SK-N-SH (cell line): ENCODE data around the gene THUMPD3. TPM values are rescaled to one million over a fixed set of nuclear protein-coding genes. Genes with fewer than 3 reads are reported as not detected.

Source experiments
- CTCF ChIA-PET: fragments of 300-600, 350-600 bp; formaldehyde crosslinking; extraction: SDS; loops from one replicate; lab custom pipeline; 2021; lab: Yijun Ruan, JAX
- POLR2A ChIA-PET: fragments of 350-600 bp; sonication (Branson Sonifier 250); formaldehyde crosslinking; extraction: SDS; loops from one replicate; lab custom pipeline; 2020; ENCODE audit warnings: antibody characterized with exemption, inconsistent platforms; lab: Yijun Ruan, JAX
- DNase-seq: peaks from one replicate; pipeline ENCODE4 v3.0.0; 2012
- H2AFZ ChIP-seq: fragments of 200-600 bp; sonication (generic); 2 replicates; pipeline ENCODE4 v1.8.1; 2016; ENCODE audit warnings: antibody characterized with exemption, mild to moderate bottlenecking, low read depth
- H3F3A ChIP-seq: fragments of 200-600 bp; sonication (generic); replicated peaks from 2 replicates; pipeline ENCODE3; 2016; ENCODE audit warnings: antibody characterized with exemption, mild to moderate bottlenecking; ENCODE audit not compliant: insufficient read depth
- H3K27ac ChIP-seq, 2 experiments: fragments of 200-500 bp in 1 of 2; fragments of 200-600 bp in 1 of 2; sonication (Bioruptor generic) in 1 of 2; sonication (generic), shearing (Covaris generic) in 1 of 2; 2 replicates each; pipeline versions ENCODE4 v1.5.1 to v1.6.1; 2014 to 2016; ENCODE audit warnings: low read depth in 2 of 2, inconsistent platforms in 1 of 2, low read length in 1 of 2, mild to moderate bottlenecking in 1 of 2, mixed read lengths in 1 of 2
- H3K27me3 ChIP-seq: fragments of 200-600 bp; sonication (generic), shearing (Covaris generic); 2 replicates; pipeline ENCODE4 v1.6.1; 2016; ENCODE audit warnings: mixed run types; ENCODE audit not compliant: insufficient read depth
- H3K36me3 ChIP-seq, 2 experiments: fragments of 200-500 bp in 1 of 2; fragments of 200-600 bp in 1 of 2; sonication (Bioruptor generic) in 1 of 2; sonication (generic) in 1 of 2; replicated peaks in 1 of 2; 2 replicates each; pipeline versions ENCODE3 to v1.5.1; 2014 to 2016; ENCODE audit warnings: low read length in 1 of 2, mild to moderate bottlenecking in 1 of 2; ENCODE audit not compliant: insufficient read depth in 2 of 2, control insufficient read depth in 1 of 2
- H3K4me1 ChIP-seq, 2 experiments: fragments of 200-500 bp in 1 of 2; fragments of 200-600 bp in 1 of 2; sonication (Bioruptor generic) in 1 of 2; sonication (generic), shearing (Covaris generic) in 1 of 2; 2 replicates each; pipeline versions ENCODE4 v1.5.1 to v1.6.1; 2014 to 2016; ENCODE audit warnings: low read depth in 1 of 2, low read length in 1 of 2, mixed run types in 1 of 2; ENCODE audit not compliant: insufficient read depth in 2 of 2, control insufficient read depth in 1 of 2
- H3K4me2 ChIP-seq: fragments of 200-600 bp; sonication (generic), shearing (Covaris generic); 2 replicates; pipeline ENCODE4 v1.6.1; 2017; ENCODE audit warnings: mixed run types
- H3K4me3 ChIP-seq, 2 experiments: fragments of 200-500 bp in 1 of 2; fragments of 200-600 bp in 1 of 2; sonication (Bioruptor generic) in 1 of 2; sonication (generic), shearing (Covaris generic) in 1 of 2; 2 replicates each; pipeline versions ENCODE4 v1.5.1 to v1.8.1; 2014 to 2016; ENCODE audit warnings: low read depth in 2 of 2, inconsistent platforms in 1 of 2, low read length in 1 of 2, mild to moderate bottlenecking in 1 of 2, mixed read lengths in 1 of 2, moderate library complexity in 1 of 2
- H3K79me2 ChIP-seq: fragments of 200-600 bp; sonication (generic); 2 replicates; pipeline ENCODE4 v1.8.1; 2017; ENCODE audit warnings: mild to moderate bottlenecking; ENCODE audit not compliant: insufficient read depth
- H3K9ac ChIP-seq: fragments of 200-600 bp; sonication (generic); 2 replicates; pipeline ENCODE4 v1.6.1; 2017; ENCODE audit warnings: mixed run types
- H3K9me2 ChIP-seq: fragments of 200-600 bp; sonication (generic); 2 replicates; pipeline ENCODE4 v1.6.1; 2017; ENCODE audit warnings: mixed run types
- H3K9me3 ChIP-seq: fragments of 200-600 bp; sonication (generic); 2 replicates; pipeline ENCODE4 v1.6.1; 2017; ENCODE audit warnings: mixed run types, mild to moderate bottlenecking, moderate library complexity
- H4K20me1 ChIP-seq: fragments of 200-600 bp; sonication (generic); 2 replicates; pipeline ENCODE4 v1.6.1; 2017; ENCODE audit warnings: mild to moderate bottlenecking, mixed run types; ENCODE audit not compliant: insufficient read depth
- CHD2 ChIP-seq: fragments of 150-350 bp; IDR thresholded peaks from 2 replicates; pipeline ENCODE4 v1.6.1; 2018; ENCODE audit warnings: low read length; ENCODE audit not compliant: partially characterized antibody
- ELF1 ChIP-seq: IDR thresholded peaks from 2 replicates; pipeline ENCODE4 v1.4.0; 2012
- EP300 ChIP-seq, 2 experiments: IDR thresholded peaks; 2 replicates each; pipeline versions ENCODE4 v1.4.0 to v1.6.1; 2012; ENCODE audit warnings: borderline replicate concordance in 1 of 2, low read depth in 1 of 2, low read length in 1 of 2
- EZH2phosphoT487 ChIP-seq: fragments of 200-600 bp; sonication (generic); IDR thresholded peaks from 2 replicates; pipeline ENCODE4 v1.6.1; 2017; ENCODE audit warnings: low read depth, mixed run types, mild to moderate bottlenecking, antibody characterized with exemption, moderate library complexity, borderline replicate concordance
- FOSL2 ChIP-seq: IDR thresholded peaks from 2 replicates; pipeline ENCODE4 v1.4.0; 2012; ENCODE audit warnings: low read depth, mild to moderate bottlenecking, moderate library complexity, borderline replicate concordance
- FOXM1 ChIP-seq: IDR thresholded peaks from 2 replicates; pipeline ENCODE4 v1.4.0; 2012; ENCODE audit warnings: low read depth, mild to moderate bottlenecking
- JUND ChIP-seq: IDR thresholded peaks from 2 replicates; pipeline ENCODE4 v1.4.0; 2012
- MXI1 ChIP-seq: IDR thresholded peaks from 2 replicates; pipeline ENCODE4 v1.6.1; 2012; ENCODE audit warnings: mild to moderate bottlenecking, low read depth, low read length, improper control_type of control experiment
- NFIC ChIP-seq: IDR thresholded peaks from 2 replicates; pipeline ENCODE4 v1.4.0; 2012; ENCODE audit warnings: borderline replicate concordance
- NRF1 ChIP-seq: IDR thresholded peaks from 2 replicates; pipeline ENCODE4 v1.6.1; 2012; ENCODE audit warnings: low read depth, mild to moderate bottlenecking, low read length
- RCOR1 ChIP-seq: fragments of 150-350 bp; IDR thresholded peaks from 2 replicates; pipeline ENCODE4 v1.6.1; 2017; ENCODE audit warnings: antibody characterized with exemption, low read length
- RFX5 ChIP-seq: IDR thresholded peaks from 2 replicates; pipeline ENCODE4 v1.6.1; 2012; ENCODE audit warnings: mild to moderate bottlenecking, improper control_type of control experiment, low read length
- RXRA ChIP-seq: IDR thresholded peaks from 2 replicates; pipeline ENCODE4 v1.4.0; 2012; ENCODE audit warnings: low read depth, mild to moderate bottlenecking, borderline replicate concordance
- TCF12 ChIP-seq: IDR thresholded peaks from 2 replicates; pipeline ENCODE4 v1.4.0; 2012
- TEAD4 ChIP-seq: IDR thresholded peaks from 2 replicates; pipeline ENCODE4 v1.4.0; 2012; ENCODE audit warnings: mild to moderate bottlenecking, borderline replicate concordance; ENCODE audit not compliant: insufficient read depth
- USF1 ChIP-seq: IDR thresholded peaks from 2 replicates; pipeline ENCODE4 v1.4.0; 2012; ENCODE audit warnings: low read depth, borderline replicate concordance
- YY1 ChIP-seq: IDR thresholded peaks from 2 replicates; pipeline ENCODE4 v1.4.0; 2012; ENCODE audit warnings: low read depth, mild to moderate bottlenecking
- WGBS: methylation state at CpG from one replicate; pipeline ENCODE4 v1.1.6; 2017; ENCODE audit warnings: low lambda C conversion rate; 5-methylcytosine and 5-hydroxymethylcytosine counted together
- polyA plus RNA-seq, 3 experiments: library from polyadenylated mRNA; depleted of rRNA; stranded (reverse); fragments of >200 nt; gene quantifications; 2 replicates each; pipeline ENCODE4 v1.2.3, GENCODE V29; 2012
- TF ChIP-seq, protein P1 (sequence below): fragments of 150-350 bp; IDR thresholded peaks from 2 replicates; pipeline ENCODE4 v1.6.1; 2016; ENCODE audit warnings: mild to moderate bottlenecking, low read depth, low read length
- TF ChIP-seq, protein P2 (sequence below): fragments of 200-600 bp; sonication (generic); IDR thresholded peaks from 2 replicates; pipeline ENCODE4 v1.6.1; 2017; ENCODE audit warnings: antibody characterized with exemption, mild to moderate bottlenecking, moderate library complexity
- TF ChIP-seq, protein P3 (sequence below): IDR thresholded peaks from 2 replicates; pipeline ENCODE4 v1.4.0; 2012; ENCODE audit warnings: low read depth

The THUMPD3 gene
- polyA plus RNA-seq, 1 of the 3 experiments (the other 2 are of a cell fraction) = 27.1 TPM

DNA sequence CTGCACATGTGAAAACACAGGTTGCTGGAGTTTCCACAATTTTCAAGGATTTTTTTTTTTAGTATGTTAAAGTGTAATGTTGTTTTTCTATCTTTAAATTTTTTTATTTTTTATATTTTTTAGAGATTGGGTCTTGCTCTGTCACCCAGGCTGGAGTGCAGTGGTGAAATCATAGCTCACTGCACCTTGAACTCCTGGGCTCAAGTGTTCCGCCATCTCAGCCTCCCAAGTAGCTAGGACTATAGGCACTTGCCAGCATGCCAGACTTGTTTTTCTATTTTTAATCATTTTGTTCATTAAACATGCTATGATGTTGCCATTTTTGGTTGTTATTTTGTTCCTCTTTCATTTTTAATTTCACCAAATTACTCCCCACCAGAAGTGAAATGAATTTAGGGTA, 16.7 kb upstream of the THUMPD3 start:
- no peaks in the 10 kb centered on the region for H4K20me1 ChIP-seq
- TF ChIP-seq FOSL2 = no peak
- TF ChIP-seq, protein P1, sequence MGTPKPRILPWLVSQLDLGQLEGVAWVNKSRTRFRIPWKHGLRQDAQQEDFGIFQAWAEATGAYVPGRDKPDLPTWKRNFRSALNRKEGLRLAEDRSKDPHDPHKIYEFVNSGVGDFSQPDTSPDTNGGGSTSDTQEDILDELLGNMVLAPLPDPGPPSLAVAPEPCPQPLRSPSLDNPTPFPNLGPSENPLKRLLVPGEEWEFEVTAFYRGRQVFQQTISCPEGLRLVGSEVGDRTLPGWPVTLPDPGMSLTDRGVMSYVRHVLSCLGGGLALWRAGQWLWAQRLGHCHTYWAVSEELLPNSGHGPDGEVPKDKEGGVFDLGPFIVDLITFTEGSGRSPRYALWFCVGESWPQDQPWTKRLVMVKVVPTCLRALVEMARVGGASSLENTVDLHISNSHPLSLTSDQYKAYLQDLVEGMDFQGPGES = no peak
- no peak for TF ChIP-seq MXI1
- no peak for TF ChIP-seq NRF1
- no peak for TF ChIP-seq RCOR1
- no peak for TF ChIP-seq YY1
- no peak for TF ChIP-seq JUND
- TF ChIP-seq, protein P2, sequence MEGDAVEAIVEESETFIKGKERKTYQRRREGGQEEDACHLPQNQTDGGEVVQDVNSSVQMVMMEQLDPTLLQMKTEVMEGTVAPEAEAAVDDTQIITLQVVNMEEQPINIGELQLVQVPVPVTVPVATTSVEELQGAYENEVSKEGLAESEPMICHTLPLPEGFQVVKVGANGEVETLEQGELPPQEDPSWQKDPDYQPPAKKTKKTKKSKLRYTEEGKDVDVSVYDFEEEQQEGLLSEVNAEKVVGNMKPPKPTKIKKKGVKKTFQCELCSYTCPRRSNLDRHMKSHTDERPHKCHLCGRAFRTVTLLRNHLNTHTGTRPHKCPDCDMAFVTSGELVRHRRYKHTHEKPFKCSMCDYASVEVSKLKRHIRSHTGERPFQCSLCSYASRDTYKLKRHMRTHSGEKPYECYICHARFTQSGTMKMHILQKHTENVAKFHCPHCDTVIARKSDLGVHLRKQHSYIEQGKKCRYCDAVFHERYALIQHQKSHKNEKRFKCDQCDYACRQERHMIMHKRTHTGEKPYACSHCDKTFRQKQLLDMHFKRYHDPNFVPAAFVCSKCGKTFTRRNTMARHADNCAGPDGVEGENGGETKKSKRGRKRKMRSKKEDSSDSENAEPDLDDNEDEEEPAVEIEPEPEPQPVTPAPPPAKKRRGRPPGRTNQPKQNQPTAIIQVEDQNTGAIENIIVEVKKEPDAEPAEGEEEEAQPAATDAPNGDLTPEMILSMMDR = no peak
- no peak for TF ChIP-seq EZH2phosphoT487
- no peak for TF ChIP-seq RXRA
- TF ChIP-seq CHD2 = no peak
- no peak for TF ChIP-seq RFX5
- TF ChIP-seq NFIC = no peak
- no peak for TF ChIP-seq FOXM1
- TF ChIP-seq TCF12 = no peak
- TF ChIP-seq EP300 (IDR thresholded peaks at IDR 0.05; ENCODE audit: borderline replicate concordance in 1 of 2, low read depth in 1 of 2, low read length in 1 of 2) = no peak
- TF ChIP-seq ELF1 = no peak
- TF ChIP-seq, protein P3, sequence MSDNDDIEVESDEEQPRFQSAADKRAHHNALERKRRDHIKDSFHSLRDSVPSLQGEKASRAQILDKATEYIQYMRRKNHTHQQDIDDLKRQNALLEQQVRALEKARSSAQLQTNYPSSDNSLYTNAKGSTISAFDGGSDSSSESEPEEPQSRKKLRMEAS = no peak
- TF ChIP-seq TEAD4 = no peak
- no peak for TF ChIP-seq USF1
- no peak for DNase-seq
- H3K36me3 ChIP-seq = no peaks in the 10 kb centered on the region
- H3K27ac ChIP-seq = no peak overlapping the region
- CTCF ChIA-PET = no interaction called here
- H3K27me3 ChIP-seq = no peaks in the 10 kb centered on the region
- no peaks in the 10 kb centered on the region for H3K4me1 ChIP-seq
- no peak overlapping the region for H2AFZ ChIP-seq
- no peaks in the 10 kb centered on the region for H3K9me2 ChIP-seq
- H3K4me3 ChIP-seq = no peak overlapping the region
- peaks cover 2% of the 10 kb centered on the region for H3F3A ChIP-seq
- no peaks in the 10 kb centered on the region for H3K79me2 ChIP-seq
- POLR2A ChIA-PET = no interaction called here
- H3K9ac ChIP-seq = no peak overlapping the region
- H3K9me3 ChIP-seq = no peaks in the 10 kb centered on the region
- WGBS = 100% methylated on average over 1 of the region's 1 CpG
- H3K4me2 ChIP-seq = no peak overlapping the region
